ENCODE results near the gene LACTBL1. TPM values are rescaled to one million over a fixed set of nuclear protein-coding genes. Genes with fewer than 3 reads are reported as not detected.
"Not testable (repeated sequence)": the region's sequence is repeated elsewhere in the genome, so short reads cannot be mapped to it uniquely, and the experiment has no call there.

LACTBL1 gene
- total RNA-seq, 1 donor from 2014 or later, result not detected

- Histone ChIP-seq H3K9me3 (ENCODE audit: insufficient read depth, low read depth, low read length) (no peaks in the 10 kb centered on the region), H3K36me3 (ENCODE audit: insufficient read depth, low read length) (no peaks in the 10 kb centered on the region), H3K27ac (ENCODE audit: low read depth, low read length) (no peak overlapping the region), H4K20me1 (ENCODE audit: insufficient read depth, low read length) (no peaks in the 10 kb centered on the region), H3K27me3 (ENCODE audit: insufficient read depth, low read length) (no peaks in the 10 kb centered on the region), H2AFZ (ENCODE audit: low read depth, low read length) (no peak overlapping the region), H3K4me1 (ENCODE audit: insufficient read depth, low read length) (no peaks in the 10 kb centered on the region), H3K4me3 (ENCODE audit: insufficient read depth, low read depth, low read length) (no peak overlapping the region), H3K79me2 (ENCODE audit: insufficient read depth, low read length) (no peaks in the 10 kb centered on the region), H3K4me2 (ENCODE audit: low read length) (no peak overlapping the region), H3K9ac (ENCODE audit: low read length) (no peak overlapping the region)
- no peak overlapping the region for H3K27ac Mint-ChIP-seq (ENCODE audit: unreplicated experiment)
- H3K36me3 Mint-ChIP-seq (ENCODE audit: low read depth, unreplicated experiment), result no peaks in the 10 kb centered on the region
- no peak for FAIRE-seq
- H3K27me3 Mint-ChIP-seq (ENCODE audit: low read depth, unreplicated experiment), result peaks cover 21% of the 10 kb centered on the region
- no peak for TF ChIP-seq EZH2 (IDR thresholded peaks at IDR 0.05; ENCODE audit: insufficient read depth, low read length)
- TF ChIP-seq, protein P1, sequence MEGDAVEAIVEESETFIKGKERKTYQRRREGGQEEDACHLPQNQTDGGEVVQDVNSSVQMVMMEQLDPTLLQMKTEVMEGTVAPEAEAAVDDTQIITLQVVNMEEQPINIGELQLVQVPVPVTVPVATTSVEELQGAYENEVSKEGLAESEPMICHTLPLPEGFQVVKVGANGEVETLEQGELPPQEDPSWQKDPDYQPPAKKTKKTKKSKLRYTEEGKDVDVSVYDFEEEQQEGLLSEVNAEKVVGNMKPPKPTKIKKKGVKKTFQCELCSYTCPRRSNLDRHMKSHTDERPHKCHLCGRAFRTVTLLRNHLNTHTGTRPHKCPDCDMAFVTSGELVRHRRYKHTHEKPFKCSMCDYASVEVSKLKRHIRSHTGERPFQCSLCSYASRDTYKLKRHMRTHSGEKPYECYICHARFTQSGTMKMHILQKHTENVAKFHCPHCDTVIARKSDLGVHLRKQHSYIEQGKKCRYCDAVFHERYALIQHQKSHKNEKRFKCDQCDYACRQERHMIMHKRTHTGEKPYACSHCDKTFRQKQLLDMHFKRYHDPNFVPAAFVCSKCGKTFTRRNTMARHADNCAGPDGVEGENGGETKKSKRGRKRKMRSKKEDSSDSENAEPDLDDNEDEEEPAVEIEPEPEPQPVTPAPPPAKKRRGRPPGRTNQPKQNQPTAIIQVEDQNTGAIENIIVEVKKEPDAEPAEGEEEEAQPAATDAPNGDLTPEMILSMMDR (IDR thresholded peaks at IDR 0.05; ENCODE audit: insufficient read depth, low read depth, low read length), result no peak
- H3K4me3 Mint-ChIP-seq (ENCODE audit: unreplicated experiment), result no peak overlapping the region
- H3K9me3 Mint-ChIP-seq (ENCODE audit: unreplicated experiment), result peaks cover 2% of the 10 kb centered on the region
- DNase-seq (ENCODE audit: low read depth), result no peak
- H3K4me1 Mint-ChIP-seq (ENCODE audit: low read depth, unreplicated experiment), result no peaks in the 10 kb centered on the region
These were observed 11.3 kb upstream of the LACTBL1 start for GRCh38 chr1:22983944-22984343.

DNA sequence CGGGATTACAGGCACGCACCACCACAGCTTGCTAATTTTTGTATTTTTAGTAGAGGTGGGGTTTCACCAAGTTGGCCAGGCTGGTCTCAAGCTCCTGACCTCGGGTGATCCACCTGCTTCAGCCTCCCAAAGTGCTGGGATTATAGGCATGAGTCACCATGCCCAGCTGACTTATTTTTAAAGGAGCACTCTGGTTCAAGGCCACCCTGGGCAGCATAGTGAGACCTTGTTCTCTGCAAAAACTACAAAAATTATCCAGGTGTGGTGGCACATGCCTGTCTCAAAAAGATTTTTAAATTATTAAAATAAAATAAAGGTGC, 7.8 kb upstream of the LACTBL1 start:
- not testable (repeated sequence) for H3K9me3 ChIP-seq (ENCODE audit: insufficient read depth, low read depth, low read length); H3K36me3 Mint-ChIP-seq (ENCODE audit: low read depth, unreplicated experiment); H4K20me1 ChIP-seq (ENCODE audit: insufficient read depth, low read length); H3K36me3 ChIP-seq (ENCODE audit: insufficient read depth, low read length); H3K4me3 Mint-ChIP-seq (ENCODE audit: unreplicated experiment); FAIRE-seq; DNase-seq (ENCODE audit: low read depth); H3K4me2 ChIP-seq (ENCODE audit: low read length); H3K27ac Mint-ChIP-seq (ENCODE audit: unreplicated experiment); H3K79me2 ChIP-seq (ENCODE audit: insufficient read depth, low read length); H2AFZ ChIP-seq (ENCODE audit: low read depth, low read length); H3K27me3 ChIP-seq (ENCODE audit: insufficient read depth, low read length); H3K27ac ChIP-seq (ENCODE audit: low read depth, low read length); H3K4me3 ChIP-seq (ENCODE audit: insufficient read depth, low read depth, low read length); H3K9me3 Mint-ChIP-seq (ENCODE audit: unreplicated experiment); H3K9ac ChIP-seq (ENCODE audit: low read length)
- Mint-ChIP-seq H3K4me1 (ENCODE audit: low read depth, unreplicated experiment) (peaks cover 14% of the 10 kb centered on the region), H3K27me3 (ENCODE audit: low read depth, unreplicated experiment) (peaks cover 16% of the 10 kb centered on the region)
- H3K4me1 ChIP-seq (ENCODE audit: insufficient read depth, low read length), result peaks cover 13% of the 10 kb centered on the region

DNA sequence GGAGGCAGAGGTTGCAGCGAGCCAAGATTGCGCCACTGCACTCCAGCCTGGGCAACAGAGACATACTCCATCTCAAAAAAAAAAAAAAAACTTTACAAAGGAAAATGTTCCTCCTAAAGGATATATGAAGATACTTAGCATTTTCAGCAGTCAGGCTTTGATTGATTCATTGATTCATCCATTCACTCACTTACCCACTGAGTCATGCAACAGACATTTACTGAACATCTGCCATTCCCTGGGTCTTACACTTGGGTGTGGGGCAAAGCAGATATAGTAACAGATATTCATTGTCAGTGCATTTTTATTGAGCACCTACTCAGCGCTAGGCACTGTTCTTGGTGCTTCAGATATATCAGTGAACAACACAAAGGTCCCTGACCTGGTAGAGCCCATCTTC, 5.6 kb upstream of the LACTBL1 start:
- H3K4me3 ChIP-seq (ENCODE audit: insufficient read depth, low read depth, low read length), result no peak overlapping the region
- FAIRE-seq (no peak), DNase-seq (ENCODE audit: low read depth) (peak; percentile 75)
- no peaks in the 10 kb centered on the region for H3K36me3 ChIP-seq (ENCODE audit: insufficient read depth, low read length)
- no peaks in the 10 kb centered on the region for H4K20me1 ChIP-seq (ENCODE audit: insufficient read depth, low read length)
- H3K27me3 Mint-ChIP-seq (ENCODE audit: low read depth, unreplicated experiment), result peaks cover 16% of the 10 kb centered on the region
- H3K9ac ChIP-seq (ENCODE audit: low read length), result no peak overlapping the region
- H3K9me3 ChIP-seq (ENCODE audit: insufficient read depth, low read depth, low read length), result no peaks in the 10 kb centered on the region
- no peak for TF ChIP-seq EZH2 (IDR thresholded peaks at IDR 0.05; ENCODE audit: insufficient read depth, low read length)
- TF ChIP-seq, protein P1 (IDR thresholded peaks at IDR 0.05; ENCODE audit: insufficient read depth, low read depth, low read length), result no peak
- H3K4me1 ChIP-seq (ENCODE audit: insufficient read depth, low read length), result peaks cover 13% of the 10 kb centered on the region
- no peak overlapping the region for H3K4me3 Mint-ChIP-seq (ENCODE audit: unreplicated experiment)
- no peaks in the 10 kb centered on the region for H3K79me2 ChIP-seq (ENCODE audit: insufficient read depth, low read length)
- H2AFZ ChIP-seq (ENCODE audit: low read depth, low read length), result no peak overlapping the region
- H3K9me3 Mint-ChIP-seq (ENCODE audit: unreplicated experiment), result peaks cover 2% of the 10 kb centered on the region
- H3K27me3 ChIP-seq (ENCODE audit: insufficient read depth, low read length), result no peaks in the 10 kb centered on the region
- H3K4me2 ChIP-seq (ENCODE audit: low read length), result peak overlapping the region; percentile 1
- H3K36me3 Mint-ChIP-seq (ENCODE audit: low read depth, unreplicated experiment), result no peaks in the 10 kb centered on the region
- H3K27ac Mint-ChIP-seq (ENCODE audit: unreplicated experiment), result peak overlapping the region; percentile 81
- peaks cover 16% of the 10 kb centered on the region for H3K4me1 Mint-ChIP-seq (ENCODE audit: low read depth, unreplicated experiment)
- no peak overlapping the region for H3K27ac ChIP-seq (ENCODE audit: low read depth, low read length)
